ENCODE measurements around the gene ASTN1.

Gene ASTN1

DNA sequence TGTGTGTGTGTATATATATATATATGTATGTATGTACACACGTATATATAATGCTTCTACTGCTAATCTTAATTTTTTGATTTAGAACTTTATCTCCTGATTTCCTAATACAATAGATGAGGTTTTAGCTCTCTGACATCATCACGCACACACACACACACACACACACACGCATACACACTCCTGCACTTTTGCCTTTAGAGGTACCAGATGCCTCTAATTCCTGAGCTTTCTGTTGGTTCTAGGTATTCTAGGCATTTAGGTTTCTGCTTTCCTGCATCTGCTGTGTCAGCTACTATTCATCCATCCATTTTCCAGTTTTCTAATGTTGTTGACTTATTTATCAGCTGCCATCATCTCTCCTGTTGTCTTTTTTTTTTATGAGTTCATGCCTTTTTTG is 348.3 kb downstream of the ASTN1 start:
- no peak for DNase-seq

DNA sequence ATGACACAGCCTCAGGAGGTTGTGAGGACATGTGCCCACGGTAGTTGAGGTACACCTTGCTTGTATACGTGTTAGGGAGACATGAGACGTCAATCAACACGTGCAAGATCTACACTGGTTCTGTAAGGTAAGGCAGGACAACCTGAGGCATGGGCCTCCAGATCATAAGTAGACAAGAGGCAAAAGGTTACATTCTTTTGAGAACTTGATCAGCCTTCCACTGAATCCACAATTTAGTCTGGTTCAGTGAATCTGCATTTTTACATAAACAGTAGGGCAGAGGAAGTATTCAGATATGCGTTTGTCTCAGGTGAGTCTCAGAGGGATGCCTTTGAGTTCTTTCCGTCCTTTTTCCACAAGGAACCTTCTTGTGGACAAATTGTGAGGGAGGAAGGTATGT is 348.9 kb downstream of the ASTN1 start:
- no peak for DNase-seq

DNA sequence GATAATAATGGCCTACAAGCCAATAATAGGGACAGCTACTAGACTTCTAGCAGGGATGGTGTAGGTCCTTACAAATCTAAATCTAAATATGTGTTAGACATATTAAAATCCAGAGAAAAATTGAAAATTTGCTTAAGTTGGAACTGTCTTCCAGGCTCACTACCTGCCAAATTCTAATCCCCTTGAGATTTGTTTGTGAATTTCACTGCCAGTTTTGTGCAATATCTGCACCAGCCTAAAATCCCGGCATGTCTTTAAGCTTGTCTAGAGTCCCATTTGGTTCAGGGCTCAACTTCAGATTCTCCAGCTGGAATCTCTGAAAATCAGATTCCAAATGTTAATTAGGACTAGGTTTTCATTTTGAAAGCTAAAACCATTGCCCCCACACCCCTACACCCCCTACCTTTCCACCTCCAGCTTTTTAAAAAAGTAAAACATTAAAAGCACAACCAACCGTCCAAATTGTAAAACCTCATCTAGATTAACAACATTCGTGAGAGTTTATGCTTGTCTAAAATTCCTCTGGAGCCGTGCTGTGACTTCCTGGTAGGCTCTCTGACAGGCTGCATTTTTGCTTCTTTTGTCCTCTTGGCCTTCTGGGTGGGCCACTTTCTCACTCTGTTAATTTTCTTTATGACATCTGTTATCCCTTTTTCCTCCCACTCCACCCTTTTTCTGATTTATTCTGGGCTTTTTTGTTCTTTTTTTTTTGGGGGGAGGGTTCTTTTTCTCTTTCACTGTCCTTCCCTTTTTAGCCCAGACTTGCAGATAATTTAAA is 352.8 kb downstream of the ASTN1 start:
- DNase-seq: no peak

GRCh38 chr1:176809292-176809691 is 355.2 kb downstream of the ASTN1 start:
- DNase-seq: no peak

All from CD4-positive, alpha-beta T cell treated with Interleukin-15 for 1 hour (primary cell).